ENCODE results near the gene ATF2. TPM values are rescaled to one million over a fixed set of nuclear protein-coding genes. Genes with fewer than 3 reads are reported as not detected.
"Not testable (repeated sequence)": the region's sequence is repeated elsewhere in the genome, so short reads cannot be mapped to it uniquely, and the experiment has no call there.

Gene ATF2
- total RNA-seq, 1 donor from 2014 or later = 63.3 TPM

DNA sequence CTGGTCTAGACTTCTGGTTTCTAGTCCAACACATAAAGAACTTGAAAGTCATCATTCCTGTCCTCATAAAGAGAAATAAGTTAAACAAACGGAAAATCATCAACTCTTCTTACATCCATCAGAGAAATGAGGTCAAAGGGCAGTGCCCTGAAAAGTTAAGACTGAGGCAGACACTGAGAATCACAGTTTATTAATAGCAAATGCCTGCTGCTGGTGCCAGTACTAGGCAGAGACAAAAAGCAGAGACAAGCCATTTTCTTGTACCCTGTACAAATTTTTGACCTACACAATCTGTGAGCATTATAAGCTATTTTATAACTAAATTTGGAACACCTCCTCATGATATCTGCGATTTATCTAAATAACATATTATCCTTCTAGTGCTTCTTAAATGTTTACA, 36.8 kb downstream of the ATF2 start:
- Mint-ChIP-seq H3K9me3 (ENCODE audit: unreplicated experiment) (no peaks in the 10 kb centered on the region), H3K36me3 (ENCODE audit: low read depth, unreplicated experiment) (peaks cover 16% of the 10 kb centered on the region), H3K4me1 (ENCODE audit: unreplicated experiment) (no peaks in the 10 kb centered on the region), H3K27me3 (ENCODE audit: unreplicated experiment) (no peaks in the 10 kb centered on the region), H3K27ac (ENCODE audit: unreplicated experiment) (no peak overlapping the region), H3K4me3 (ENCODE audit: unreplicated experiment) (no peak overlapping the region)
- TF ChIP-seq, protein P1, sequence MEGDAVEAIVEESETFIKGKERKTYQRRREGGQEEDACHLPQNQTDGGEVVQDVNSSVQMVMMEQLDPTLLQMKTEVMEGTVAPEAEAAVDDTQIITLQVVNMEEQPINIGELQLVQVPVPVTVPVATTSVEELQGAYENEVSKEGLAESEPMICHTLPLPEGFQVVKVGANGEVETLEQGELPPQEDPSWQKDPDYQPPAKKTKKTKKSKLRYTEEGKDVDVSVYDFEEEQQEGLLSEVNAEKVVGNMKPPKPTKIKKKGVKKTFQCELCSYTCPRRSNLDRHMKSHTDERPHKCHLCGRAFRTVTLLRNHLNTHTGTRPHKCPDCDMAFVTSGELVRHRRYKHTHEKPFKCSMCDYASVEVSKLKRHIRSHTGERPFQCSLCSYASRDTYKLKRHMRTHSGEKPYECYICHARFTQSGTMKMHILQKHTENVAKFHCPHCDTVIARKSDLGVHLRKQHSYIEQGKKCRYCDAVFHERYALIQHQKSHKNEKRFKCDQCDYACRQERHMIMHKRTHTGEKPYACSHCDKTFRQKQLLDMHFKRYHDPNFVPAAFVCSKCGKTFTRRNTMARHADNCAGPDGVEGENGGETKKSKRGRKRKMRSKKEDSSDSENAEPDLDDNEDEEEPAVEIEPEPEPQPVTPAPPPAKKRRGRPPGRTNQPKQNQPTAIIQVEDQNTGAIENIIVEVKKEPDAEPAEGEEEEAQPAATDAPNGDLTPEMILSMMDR (IDR thresholded peaks at IDR 0.05; ENCODE audit: unreplicated experiment) = no peak
- no peak for DNase-seq (ENCODE audit: low spot score)

DNA sequence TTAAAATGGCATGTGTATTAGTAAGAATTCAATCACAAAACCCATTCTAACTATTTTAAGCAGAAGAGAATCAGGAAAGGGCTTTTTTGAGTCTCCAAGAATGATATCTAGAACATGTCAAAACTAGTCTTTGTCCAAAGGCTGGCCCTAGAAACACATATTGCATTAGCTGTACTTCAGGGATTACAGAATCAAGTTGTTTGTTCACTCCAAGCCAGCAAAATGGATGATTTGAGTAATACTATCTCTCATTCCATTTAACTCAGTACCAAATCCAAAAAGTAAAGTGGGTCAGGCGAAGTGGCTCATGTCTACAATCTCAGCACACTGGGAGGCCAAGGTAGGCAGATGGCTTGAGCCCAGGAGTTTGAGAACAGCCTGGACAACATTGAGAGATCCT, 41.3 kb downstream of the ATF2 start:
- Mint-ChIP-seq H3K27ac (ENCODE audit: unreplicated experiment) (no peak overlapping the region), H3K4me1 (ENCODE audit: unreplicated experiment) (peaks cover 2% of the 10 kb centered on the region), H3K9me3 (ENCODE audit: unreplicated experiment) (no peaks in the 10 kb centered on the region), H3K4me3 (ENCODE audit: unreplicated experiment) (no peak overlapping the region), H3K27me3 (ENCODE audit: unreplicated experiment) (no peaks in the 10 kb centered on the region), H3K36me3 (ENCODE audit: low read depth, unreplicated experiment) (peaks cover 16% of the 10 kb centered on the region)
- TF ChIP-seq, protein P1 (IDR thresholded peaks at IDR 0.05; ENCODE audit: unreplicated experiment) = no peak
- DNase-seq (ENCODE audit: low spot score) = no peak

DNA sequence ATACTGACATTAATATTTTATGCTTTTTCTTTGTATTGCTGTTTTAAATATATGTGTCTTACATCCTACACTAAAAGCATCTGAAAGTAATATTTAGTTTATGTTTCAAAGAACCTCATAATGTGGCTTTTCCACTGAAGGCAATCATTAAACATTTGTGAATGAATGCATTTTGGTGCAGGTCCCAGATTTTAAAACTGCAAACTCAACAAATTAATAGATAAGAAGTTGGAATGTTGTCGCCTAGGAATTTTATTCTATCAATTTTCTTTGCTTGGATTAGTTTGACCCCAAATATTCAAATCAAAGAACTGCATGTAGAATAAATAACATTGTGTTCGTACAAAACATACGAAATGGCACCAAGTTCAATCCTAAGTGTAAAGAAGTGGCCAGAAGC, 44.7 kb downstream of the ATF2 start:
- Mint-ChIP-seq H3K9me3 (ENCODE audit: unreplicated experiment) (no peaks in the 10 kb centered on the region), H3K4me3 (ENCODE audit: unreplicated experiment) (no peak overlapping the region), H3K4me1 (ENCODE audit: unreplicated experiment) (peaks cover 2% of the 10 kb centered on the region), H3K27ac (ENCODE audit: unreplicated experiment) (no peak overlapping the region), H3K27me3 (ENCODE audit: unreplicated experiment) (no peaks in the 10 kb centered on the region), H3K36me3 (ENCODE audit: low read depth, unreplicated experiment) (peaks cover 6% of the 10 kb centered on the region)
- no peak for DNase-seq (ENCODE audit: low spot score)
- TF ChIP-seq, protein P1 (IDR thresholded peaks at IDR 0.05; ENCODE audit: unreplicated experiment) = no peak

DNA sequence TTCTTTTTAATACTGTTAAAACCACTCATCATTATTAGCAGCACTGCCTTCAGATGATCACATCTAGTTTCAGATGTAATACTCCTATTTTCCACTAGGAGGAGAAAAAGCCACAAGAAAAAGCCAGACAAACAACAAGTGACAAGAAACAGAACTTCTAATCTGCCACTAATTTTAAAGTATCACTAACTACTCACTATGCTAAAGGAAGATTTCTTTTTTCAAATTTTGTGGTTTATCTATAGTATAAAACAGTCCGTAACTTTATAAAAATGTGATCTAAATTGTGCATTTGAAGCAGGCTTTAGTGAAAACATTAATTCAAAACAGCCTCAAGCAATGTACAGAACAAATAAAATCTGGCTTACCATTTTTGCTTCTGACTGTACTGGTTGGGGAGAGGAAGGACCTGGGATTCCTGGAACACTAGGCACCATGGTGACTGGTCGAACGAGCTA, 56.8 kb downstream of the ATF2 start:
- Mint-ChIP-seq H3K27me3 (ENCODE audit: unreplicated experiment) (no peaks in the 10 kb centered on the region), H3K4me3 (ENCODE audit: unreplicated experiment) (no peak overlapping the region), H3K27ac (ENCODE audit: unreplicated experiment) (no peak overlapping the region), H3K36me3 (ENCODE audit: low read depth, unreplicated experiment) (peaks cover 29% of the 10 kb centered on the region), H3K9me3 (ENCODE audit: unreplicated experiment) (no peaks in the 10 kb centered on the region), H3K4me1 (ENCODE audit: unreplicated experiment) (no peaks in the 10 kb centered on the region)
- DNase-seq (ENCODE audit: low spot score) = no peak
- TF ChIP-seq, protein P1 (IDR thresholded peaks at IDR 0.05; ENCODE audit: unreplicated experiment) = peak; percentile 86

DNA sequence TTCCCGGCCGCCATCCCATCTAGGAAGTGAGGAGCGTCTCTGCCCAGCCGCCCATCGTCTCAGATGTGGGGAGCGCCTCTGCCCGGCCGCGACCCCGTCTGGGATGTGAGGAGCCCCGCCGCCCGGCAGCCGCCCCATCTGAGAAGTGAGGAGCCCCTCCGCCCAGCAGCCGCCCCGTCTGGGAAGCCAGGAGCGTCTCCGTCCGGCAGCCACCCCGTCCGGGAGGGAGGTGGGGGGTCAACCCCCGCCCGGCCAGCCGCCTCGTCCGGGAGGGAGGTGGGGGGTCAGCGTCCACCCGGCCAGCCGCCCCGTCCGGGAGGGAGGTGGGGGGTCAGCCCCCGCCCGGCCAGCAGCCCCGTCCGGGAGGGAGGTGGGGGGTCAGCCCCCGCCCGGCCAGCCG, 59.9 kb downstream of the ATF2 start:
- not testable (repeated sequence) for H3K27me3 Mint-ChIP-seq (ENCODE audit: unreplicated experiment); H3K9me3 Mint-ChIP-seq (ENCODE audit: unreplicated experiment); H3K4me1 Mint-ChIP-seq (ENCODE audit: unreplicated experiment); H3K27ac Mint-ChIP-seq (ENCODE audit: unreplicated experiment); H3K4me3 Mint-ChIP-seq (ENCODE audit: unreplicated experiment); DNase-seq (ENCODE audit: low spot score)
- peaks cover 41% of the 10 kb centered on the region for H3K36me3 Mint-ChIP-seq (ENCODE audit: low read depth, unreplicated experiment)

DNA sequence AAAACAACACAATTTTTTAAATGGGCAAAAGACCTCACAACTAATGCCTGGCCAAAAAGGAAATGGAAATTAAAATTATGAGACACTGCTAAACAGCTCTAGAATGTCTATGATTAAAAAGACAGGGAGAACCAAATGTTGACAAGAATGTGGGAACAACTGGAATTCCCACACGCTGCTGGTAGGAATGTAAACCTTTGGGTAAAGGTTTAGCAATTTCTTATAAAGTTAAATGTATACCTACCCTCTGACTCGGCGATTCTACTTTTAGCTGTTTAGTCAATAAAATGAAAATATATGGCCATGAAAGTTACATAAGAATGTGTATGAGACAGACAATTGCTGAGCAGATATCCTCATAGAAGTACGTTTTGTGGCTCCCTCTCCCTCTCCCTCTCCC, 60.9 kb downstream of the ATF2 start:
- Mint-ChIP-seq H3K4me1 (ENCODE audit: unreplicated experiment) (no peaks in the 10 kb centered on the region), H3K36me3 (ENCODE audit: low read depth, unreplicated experiment) (peaks cover 43% of the 10 kb centered on the region), H3K4me3 (ENCODE audit: unreplicated experiment) (peak overlapping the region; percentile 69), H3K27me3 (ENCODE audit: unreplicated experiment) (no peaks in the 10 kb centered on the region), H3K9me3 (ENCODE audit: unreplicated experiment) (no peaks in the 10 kb centered on the region), H3K27ac (ENCODE audit: unreplicated experiment) (no peak overlapping the region)
- TF ChIP-seq, protein P1 (IDR thresholded peaks at IDR 0.05; ENCODE audit: unreplicated experiment) = no peak
- DNase-seq (ENCODE audit: low spot score) = no peak
